K562 (cell line): ENCODE results near the gene RNASEH1. TPM values are rescaled to one million over a fixed set of nuclear protein-coding genes. Genes with fewer than 3 reads are reported as not detected.

Source experiments
- ASH1L ChIP-seq: fragments of 450-650 bp; IDR thresholded peaks from 2 replicates; pipeline ENCODE4 v1.6.1; 2018; ENCODE audit warnings: borderline replicate concordance, mild to moderate bottlenecking, low read depth; ENCODE audit not compliant: partially characterized antibody
- CHD2 ChIP-seq: IDR thresholded peaks from 2 replicates; pipeline ENCODE4 v1.6.1; 2011; ENCODE audit warnings: low read depth, low read length
- DACH1 ChIP-seq: fragments of 450-650 bp; IDR thresholded peaks from 2 replicates; pipeline ENCODE4 v1.6.1; 2018; ENCODE audit not compliant: partially characterized antibody
- JUNB ChIP-seq: fragments of 450-650 bp; formaldehyde crosslinking; conservative IDR thresholded peaks from 2 replicates; pipeline ENCODE4 v1.4.0; 2020; ENCODE audit warnings: mild to moderate bottlenecking
- PHF8 ChIP-seq: fragments of 200-600 bp; sonication (generic); IDR thresholded peaks from 2 replicates; pipeline ENCODE4 v1.6.1; 2012; ENCODE audit warnings: mixed run types, mild to moderate bottlenecking, inconsistent platforms, low read length, moderate library complexity, borderline replicate concordance
- PRMT5 ChIP-seq: sonication (generic); formaldehyde crosslinking; IDR thresholded peaks from 2 replicates; pipeline ENCODE4 v1.5.0; 2020; ENCODE audit warnings: missing genetic modification reagents
- ZBTB2 ChIP-seq: fragments of 450-650 bp; IDR thresholded peaks from 2 replicates; pipeline ENCODE4 v1.6.1; 2016; ENCODE audit warnings: antibody characterized with exemption
- ZNF644 ChIP-seq: fragments of 200-800 bp; sonication (Bioruptor generic); IDR thresholded peaks from 2 replicates; pipeline ENCODE4 v1.6.1; 2016; ENCODE audit warnings: low read depth, missing genetic modification characterization, missing compliant biosample characterization
- polyA plus RNA-seq, 8 experiments: library from polyadenylated mRNA; depleted of rRNA in 4 of 8; stranded (reverse) in 5 of 8; unstranded in 3 of 8; fragments of >200 nt; fragmentation: Nextera tagmentation in 2 of 8; fragmentation: Illumina TruSeq in 1 of 8; extraction: Ambion mirVana in 2 of 8; extraction: Trizol in 1 of 8; gene quantifications; 2 replicates each; pipeline versions ENCODE4 v1.2.1 to v1.2.3, GENCODE V29; 2011 to 2014; ENCODE audit warnings: inconsistent platforms in 1 of 8, missing spikeins in 1 of 8
- total RNA-seq, 7 experiments: library from RNA; depleted of rRNA in 6 of 7; stranded (reverse); fragments of >200 nt in 6 of 7; fragmentation: Illumina TruSeq in 2 of 7; extraction: Trizol in 2 of 7; gene quantifications; 2 replicates each; pipeline versions ENCODE4 v1.2.1 to v1.2.3, GENCODE V29; 2011 to 2021; ENCODE audit warnings: low replicate concordance in 1 of 7
- TF ChIP-seq, protein P1 (sequence below), 2 experiments: fragments of 450-650 bp; IDR thresholded peaks; 2 replicates each; pipeline ENCODE4 v1.6.1; 2016
- TF ChIP-seq, protein P2 (sequence below): fragments of 250-450 bp; sonication (Bioruptor Pico); IDR thresholded peaks from 2 replicates; pipeline ENCODE4 v1.8.0; 2022; ENCODE audit warnings: inconsistent platforms, mild to moderate bottlenecking, moderate library complexity, borderline replicate concordance
- TF ChIP-seq, protein P3 (sequence below): fragments of 150-350 bp; IDR thresholded peaks from 2 replicates; pipeline ENCODE4 v1.6.1; 2014; ENCODE audit warnings: low read depth, mild to moderate bottlenecking, low read length, borderline replicate concordance
- TF ChIP-seq, protein P4 (sequence below): IDR thresholded peaks from 3 replicates; pipeline ENCODE4 v1.6.1; 2011; ENCODE audit warnings: borderline replicate concordance, mild to moderate bottlenecking, moderate library complexity; ENCODE audit not compliant: insufficient read length; ENCODE audit errors: extremely low read depth
- TF ChIP-seq, protein P5 (sequence below): fragments of 450-650 bp; formaldehyde crosslinking; IDR thresholded peaks from 2 replicates; pipeline ENCODE4 v1.4.0; 2020; ENCODE audit warnings: mild to moderate bottlenecking, moderate library complexity

The RNASEH1 gene
- total and polyA plus RNA-seq, 9 of the 15 experiments (the other 6 are each of a cell fraction or from before 2014, with no cell fraction given) = 25.7 to 47.5 (median 42.8) TPM

- TF ChIP-seq ZBTB2 (no peak), CHD2 (no peak), DACH1 (no peak), JUNB (CRISPR knock-in tag) (no peak; the same call in 1 of the 2 replicates), ZNF644 (tag) (no peak), PRMT5 (no peak), ASH1L (no peak), PHF8 (peak; percentile 83)
- TF ChIP-seq, protein P1, sequence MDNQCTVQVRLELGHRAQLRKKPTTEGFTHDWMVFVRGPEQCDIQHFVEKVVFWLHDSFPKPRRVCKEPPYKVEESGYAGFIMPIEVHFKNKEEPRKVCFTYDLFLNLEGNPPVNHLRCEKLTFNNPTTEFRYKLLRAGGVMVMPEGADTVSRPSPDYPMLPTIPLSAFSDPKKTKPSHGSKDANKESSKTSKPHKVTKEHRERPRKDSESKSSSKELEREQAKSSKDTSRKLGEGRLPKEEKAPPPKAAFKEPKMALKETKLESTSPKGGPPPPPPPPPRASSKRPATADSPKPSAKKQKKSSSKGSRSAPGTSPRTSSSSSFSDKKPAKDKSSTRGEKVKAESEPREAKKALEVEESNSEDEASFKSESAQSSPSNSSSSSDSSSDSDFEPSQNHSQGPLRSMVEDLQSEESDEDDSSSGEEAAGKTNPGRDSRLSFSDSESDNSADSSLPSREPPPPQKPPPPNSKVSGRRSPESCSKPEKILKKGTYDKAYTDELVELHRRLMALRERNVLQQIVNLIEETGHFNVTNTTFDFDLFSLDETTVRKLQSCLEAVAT (IDR thresholded peaks at IDR 0.05) = no peak
- TF ChIP-seq, protein P2, sequence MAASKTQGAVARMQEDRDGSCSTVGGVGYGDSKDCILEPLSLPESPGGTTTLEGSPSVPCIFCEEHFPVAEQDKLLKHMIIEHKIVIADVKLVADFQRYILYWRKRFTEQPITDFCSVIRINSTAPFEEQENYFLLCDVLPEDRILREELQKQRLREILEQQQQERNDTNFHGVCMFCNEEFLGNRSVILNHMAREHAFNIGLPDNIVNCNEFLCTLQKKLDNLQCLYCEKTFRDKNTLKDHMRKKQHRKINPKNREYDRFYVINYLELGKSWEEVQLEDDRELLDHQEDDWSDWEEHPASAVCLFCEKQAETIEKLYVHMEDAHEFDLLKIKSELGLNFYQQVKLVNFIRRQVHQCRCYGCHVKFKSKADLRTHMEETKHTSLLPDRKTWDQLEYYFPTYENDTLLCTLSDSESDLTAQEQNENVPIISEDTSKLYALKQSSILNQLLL (CRISPR knock-in tag) = no peak
- TF ChIP-seq, protein P3, sequence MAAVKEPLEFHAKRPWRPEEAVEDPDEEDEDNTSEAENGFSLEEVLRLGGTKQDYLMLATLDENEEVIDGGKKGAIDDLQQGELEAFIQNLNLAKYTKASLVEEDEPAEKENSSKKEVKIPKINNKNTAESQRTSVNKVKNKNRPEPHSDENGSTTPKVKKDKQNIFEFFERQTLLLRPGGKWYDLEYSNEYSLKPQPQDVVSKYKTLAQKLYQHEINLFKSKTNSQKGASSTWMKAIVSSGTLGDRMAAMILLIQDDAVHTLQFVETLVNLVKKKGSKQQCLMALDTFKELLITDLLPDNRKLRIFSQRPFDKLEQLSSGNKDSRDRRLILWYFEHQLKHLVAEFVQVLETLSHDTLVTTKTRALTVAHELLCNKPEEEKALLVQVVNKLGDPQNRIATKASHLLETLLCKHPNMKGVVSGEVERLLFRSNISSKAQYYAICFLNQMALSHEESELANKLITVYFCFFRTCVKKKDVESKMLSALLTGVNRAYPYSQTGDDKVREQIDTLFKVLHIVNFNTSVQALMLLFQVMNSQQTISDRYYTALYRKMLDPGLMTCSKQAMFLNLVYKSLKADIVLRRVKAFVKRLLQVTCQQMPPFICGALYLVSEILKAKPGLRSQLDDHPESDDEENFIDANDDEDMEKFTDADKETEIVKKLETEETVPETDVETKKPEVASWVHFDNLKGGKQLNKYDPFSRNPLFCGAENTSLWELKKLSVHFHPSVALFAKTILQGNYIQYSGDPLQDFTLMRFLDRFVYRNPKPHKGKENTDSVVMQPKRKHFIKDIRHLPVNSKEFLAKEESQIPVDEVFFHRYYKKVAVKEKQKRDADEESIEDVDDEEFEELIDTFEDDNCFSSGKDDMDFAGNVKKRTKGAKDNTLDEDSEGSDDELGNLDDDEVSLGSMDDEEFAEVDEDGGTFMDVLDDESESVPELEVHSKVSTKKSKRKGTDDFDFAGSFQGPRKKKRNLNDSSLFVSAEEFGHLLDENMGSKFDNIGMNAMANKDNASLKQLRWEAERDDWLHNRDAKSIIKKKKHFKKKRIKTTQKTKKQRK = no peak
- TF ChIP-seq, protein P4, sequence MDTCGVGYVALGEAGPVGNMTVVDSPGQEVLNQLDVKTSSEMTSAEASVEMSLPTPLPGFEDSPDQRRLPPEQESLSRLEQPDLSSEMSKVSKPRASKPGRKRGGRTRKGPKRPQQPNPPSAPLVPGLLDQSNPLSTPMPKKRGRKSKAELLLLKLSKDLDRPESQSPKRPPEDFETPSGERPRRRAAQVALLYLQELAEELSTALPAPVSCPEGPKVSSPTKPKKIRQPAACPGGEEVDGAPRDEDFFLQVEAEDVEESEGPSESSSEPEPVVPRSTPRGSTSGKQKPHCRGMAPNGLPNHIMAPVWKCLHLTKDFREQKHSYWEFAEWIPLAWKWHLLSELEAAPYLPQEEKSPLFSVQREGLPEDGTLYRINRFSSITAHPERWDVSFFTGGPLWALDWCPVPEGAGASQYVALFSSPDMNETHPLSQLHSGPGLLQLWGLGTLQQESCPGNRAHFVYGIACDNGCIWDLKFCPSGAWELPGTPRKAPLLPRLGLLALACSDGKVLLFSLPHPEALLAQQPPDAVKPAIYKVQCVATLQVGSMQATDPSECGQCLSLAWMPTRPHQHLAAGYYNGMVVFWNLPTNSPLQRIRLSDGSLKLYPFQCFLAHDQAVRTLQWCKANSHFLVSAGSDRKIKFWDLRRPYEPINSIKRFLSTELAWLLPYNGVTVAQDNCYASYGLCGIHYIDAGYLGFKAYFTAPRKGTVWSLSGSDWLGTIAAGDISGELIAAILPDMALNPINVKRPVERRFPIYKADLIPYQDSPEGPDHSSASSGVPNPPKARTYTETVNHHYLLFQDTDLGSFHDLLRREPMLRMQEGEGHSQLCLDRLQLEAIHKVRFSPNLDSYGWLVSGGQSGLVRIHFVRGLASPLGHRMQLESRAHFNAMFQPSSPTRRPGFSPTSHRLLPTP = no peak
- TF ChIP-seq, protein P5, sequence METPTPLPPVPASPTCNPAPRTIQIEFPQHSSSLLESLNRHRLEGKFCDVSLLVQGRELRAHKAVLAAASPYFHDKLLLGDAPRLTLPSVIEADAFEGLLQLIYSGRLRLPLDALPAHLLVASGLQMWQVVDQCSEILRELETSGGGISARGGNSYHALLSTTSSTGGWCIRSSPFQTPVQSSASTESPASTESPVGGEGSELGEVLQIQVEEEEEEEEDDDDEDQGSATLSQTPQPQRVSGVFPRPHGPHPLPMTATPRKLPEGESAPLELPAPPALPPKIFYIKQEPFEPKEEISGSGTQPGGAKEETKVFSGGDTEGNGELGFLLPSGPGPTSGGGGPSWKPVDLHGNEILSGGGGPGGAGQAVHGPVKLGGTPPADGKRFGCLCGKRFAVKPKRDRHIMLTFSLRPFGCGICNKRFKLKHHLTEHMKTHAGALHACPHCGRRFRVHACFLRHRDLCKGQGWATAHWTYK = peak; percentile 64
Observed at GRCh38 chr2:3519255-3520205, 38.6 kb downstream of the RNASEH1 start, which contains the start of gene ADI1 (continued).
